HG02970 (cell line): ENCODE measurements around the gene PSMD13.
"Not testable (repeated sequence)": the region's sequence is repeated elsewhere in the genome, so short reads cannot be mapped to it uniquely, and the experiment has no call there.

Source experiments
- ATAC-seq: cut with Tn5 transposase; IDR thresholded peaks from one replicate; pipeline ENCODE4 v1.9.1; 2021; ENCODE audit warnings: mild to moderate bottlenecking, moderate library complexity, moderate number of reproducible peaks; ENCODE audit not compliant: unreplicated experiment, low FRiP score

The PSMD13 gene

DNA sequence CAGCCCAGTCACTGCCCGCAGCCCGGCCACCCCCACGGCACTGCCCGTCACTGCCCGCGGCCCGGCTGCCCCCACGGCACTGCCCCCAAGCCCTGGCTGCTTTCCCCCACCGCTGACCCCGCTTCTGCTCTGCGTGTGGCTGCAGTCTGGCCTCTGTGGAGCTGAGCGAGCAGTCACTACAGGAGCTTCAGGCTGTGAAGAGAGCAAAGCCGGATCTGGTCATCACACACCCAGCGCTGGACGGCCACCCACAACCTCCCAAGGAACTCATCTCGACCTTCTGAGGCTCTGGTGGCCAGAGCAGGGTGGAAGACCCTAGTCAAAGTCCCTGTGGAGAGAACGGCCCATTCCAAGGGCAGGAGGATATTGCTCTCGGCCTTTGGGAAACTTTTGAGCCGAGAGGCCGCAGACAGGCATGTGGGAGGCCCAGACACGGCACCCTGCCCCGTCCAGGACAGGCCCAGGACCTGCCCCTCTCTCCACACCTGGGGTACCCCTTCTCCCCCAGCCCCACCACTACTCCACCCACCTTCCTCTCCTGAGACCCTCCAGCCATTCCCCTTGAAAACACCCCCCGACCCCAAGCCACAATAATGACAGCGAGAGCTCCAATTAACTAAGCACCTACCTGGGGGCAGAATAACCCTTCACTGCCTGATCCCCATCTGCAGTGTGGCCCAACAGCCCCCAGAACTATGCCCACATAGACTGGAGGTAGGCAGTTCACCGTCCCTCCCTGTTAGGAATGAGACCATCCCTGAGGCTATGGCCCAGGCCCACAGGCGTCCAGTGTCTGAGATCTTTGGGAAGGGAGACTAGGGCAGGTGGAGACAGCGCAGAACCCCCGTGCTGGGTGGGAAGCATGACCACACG, 48.5 kb downstream of the PSMD13 start:
- ATAC-seq, result no peak

- ATAC-seq, result no peak
Measured at GRCh38 chr11:285894-286220, 49.1 kb downstream of the PSMD13 start.

DNA sequence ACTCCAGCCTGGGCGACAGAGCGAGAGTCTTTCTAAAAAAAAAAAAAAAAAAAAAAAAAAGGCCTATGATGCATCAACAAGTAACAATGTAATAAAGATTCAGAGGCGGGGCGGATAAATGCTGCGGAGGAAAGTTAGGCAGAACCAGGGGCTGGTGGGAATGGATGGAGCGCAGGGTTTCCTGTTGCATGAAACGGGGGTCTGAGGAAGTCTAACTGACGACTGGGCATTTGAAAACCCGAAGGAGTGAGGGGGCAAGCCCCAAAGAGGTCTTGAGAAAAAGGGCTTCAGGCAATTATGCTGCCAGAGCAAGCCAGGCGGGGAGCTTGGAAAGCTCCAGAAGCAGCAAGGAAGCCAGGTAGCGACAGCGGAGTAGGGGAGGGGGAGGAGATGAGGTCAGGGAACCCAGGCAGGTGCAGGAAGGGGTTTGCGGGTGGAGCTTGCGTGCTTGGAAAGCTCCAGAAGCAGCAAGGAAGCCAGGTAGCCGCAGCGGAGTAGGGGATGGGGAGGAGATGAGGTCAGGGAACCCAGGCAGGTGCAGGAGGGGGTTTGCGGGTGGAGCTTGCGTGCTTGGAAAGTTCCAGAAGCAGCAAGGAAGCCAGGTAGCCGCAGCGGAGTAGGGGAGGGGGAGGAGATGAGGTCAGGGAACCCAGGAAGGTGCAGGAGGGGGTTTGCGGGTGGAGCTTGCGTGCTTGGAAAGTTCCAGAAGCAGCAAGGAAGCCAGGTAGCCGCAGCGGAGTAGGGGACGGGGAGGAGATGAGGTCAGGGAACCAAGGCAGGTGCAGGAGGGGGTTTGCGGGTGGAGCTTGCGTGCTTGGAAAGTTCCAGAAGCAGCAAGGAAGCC, 50.4 kb downstream of the PSMD13 start:
- not testable (repeated sequence) for ATAC-seq

- no peak for ATAC-seq
Measured at GRCh38 chr11:287821-288477, 51.2 kb downstream of the PSMD13 start.

- ATAC-seq, result no peak
Measured at GRCh38 chr11:288478-289397, 52.0 kb downstream of the PSMD13 start, which contains the start of gene PGGHG. Gene PGGHG (plus strand): TSS chr11:289126. CDS start chr11:289817, 691 bp downstream.

DNA sequence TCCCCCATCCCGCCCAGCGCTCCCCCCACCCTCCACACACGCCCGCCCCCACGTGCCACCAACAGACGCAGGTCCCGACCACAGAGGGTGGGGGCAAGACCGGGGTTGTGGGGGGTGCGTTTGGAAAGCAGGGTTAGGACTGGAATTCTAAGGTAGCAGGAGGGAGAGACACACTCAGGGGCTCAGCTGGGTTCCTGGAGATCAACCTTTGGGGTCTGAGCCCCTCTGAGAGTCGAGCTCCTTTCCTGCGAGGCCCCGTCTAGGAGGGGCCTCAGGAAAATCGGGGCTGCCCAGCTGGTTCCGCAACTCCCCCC, 52.6 kb downstream of the PSMD13 start:
- no peak for ATAC-seq

DNA sequence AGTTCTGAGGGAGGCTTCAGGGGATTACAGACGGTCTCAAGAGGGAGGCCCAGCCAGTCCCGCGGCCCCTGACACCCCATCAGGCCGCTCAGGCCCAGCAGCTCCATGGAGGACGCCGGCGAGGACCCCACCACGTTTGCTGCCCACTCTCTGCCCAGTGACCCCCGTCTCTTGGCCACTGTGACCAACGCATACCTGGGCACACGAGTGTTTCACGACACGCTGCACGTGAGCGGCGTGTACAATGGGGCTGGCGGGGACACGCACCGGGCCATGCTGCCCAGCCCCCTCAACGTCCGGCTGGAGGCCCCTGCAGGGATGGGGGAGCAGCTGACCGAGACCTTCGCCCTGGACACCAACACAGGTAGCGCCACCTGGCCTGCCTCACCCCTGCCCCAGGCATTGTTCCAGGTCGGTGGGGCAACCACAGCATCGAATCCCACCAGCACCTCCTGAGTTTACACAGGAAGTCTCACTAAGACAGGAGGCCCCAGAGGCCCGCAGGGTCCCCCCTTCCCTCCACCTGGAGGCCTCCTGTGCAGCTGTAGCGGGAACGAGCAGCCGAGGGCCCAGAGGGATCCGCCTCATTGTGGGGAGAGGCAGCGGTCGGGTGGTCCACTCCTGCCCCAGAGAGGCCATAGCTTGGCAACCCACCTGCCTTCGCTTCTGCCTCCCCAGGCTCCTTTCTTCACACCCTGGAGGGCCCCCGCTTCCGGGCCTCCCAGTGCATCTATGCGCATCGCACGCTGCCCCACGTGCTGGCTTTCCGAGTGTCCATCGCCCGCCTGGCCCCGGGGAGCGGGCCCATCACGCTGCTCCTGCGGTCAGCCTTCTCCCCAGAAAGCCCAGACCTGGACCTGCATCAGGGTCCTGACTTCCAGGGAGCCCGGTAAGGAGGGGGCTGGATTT, 53.2 kb downstream of the PSMD13 start:
- no peak for ATAC-seq

- ATAC-seq, result no peak
Measured at GRCh38 chr11:290621-291231, 54.0 kb downstream of the PSMD13 start.

- ATAC-seq, result no peak
Measured at GRCh38 chr11:291281-292210, 54.8 kb downstream of the PSMD13 start.

GRCh38 chr11:292211-293121, 55.7 kb downstream of the PSMD13 start:
- no peak for ATAC-seq

DNA sequence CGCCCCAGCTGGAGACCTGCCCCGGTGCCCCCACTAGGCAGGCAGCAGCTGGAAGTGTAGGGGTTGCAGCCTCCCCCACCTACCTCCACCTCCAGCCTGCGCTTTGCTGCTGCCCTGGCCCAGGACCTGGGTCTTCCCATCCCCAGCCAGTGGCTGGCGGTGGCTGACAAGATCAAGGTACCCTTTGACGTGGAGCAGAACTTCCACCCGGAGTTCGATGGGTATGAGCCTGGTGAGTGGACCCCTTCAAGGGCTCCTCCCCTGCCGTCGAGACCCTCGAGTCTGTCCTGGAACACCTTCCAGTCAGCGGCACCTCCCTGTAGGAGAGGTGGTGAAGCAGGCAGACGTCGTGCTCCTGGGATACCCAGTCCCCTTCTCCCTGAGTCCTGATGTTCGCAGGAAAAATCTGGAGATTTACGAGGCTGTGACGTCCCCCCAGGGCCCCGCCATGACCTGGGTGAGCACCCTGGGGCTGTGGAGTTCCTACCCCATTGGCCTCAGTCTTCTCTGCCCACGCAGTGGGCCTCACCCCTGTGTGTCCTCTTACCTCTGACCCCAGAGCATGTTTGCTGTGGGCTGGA, 56.6 kb downstream of the PSMD13 start:
- no peak for ATAC-seq

GRCh38 chr11:293852-294661, 57.3 kb downstream of the PSMD13 start:
- no peak for ATAC-seq

- ATAC-seq, result no peak
Measured at GRCh38 chr11:294780-295179, 58.0 kb downstream of the PSMD13 start.

- no peak for ATAC-seq
Measured at GRCh38 chr11:295351-296170, 58.8 kb downstream of the PSMD13 start.
